Spleen (tissue), 11 donors: Measurements from ENCODE around the gene ATP7A. TPM values are rescaled to one million over a fixed set of nuclear protein-coding genes. Genes with fewer than 3 reads are reported as not detected.

ENCODE experiments used
- DNase-seq: peaks from one replicate; pipeline ENCODE4 v3.0.0-alpha.2; 2020
- H3K27ac ChIP-seq, 8 donors: fragments of 200-600 bp; sonication (generic) in 7 of 8; 1 replicate in 4 of 8; 2 replicates in 4 of 8; pipeline versions ENCODE4 v1.5.0 to v1.8.0; 2016 to 2021; ENCODE audit warnings: inconsistent platforms in 4 of 8, mild to moderate bottlenecking in 4 of 8, moderate library complexity in 1 of 8
- H3K27me3 ChIP-seq, 7 donors: fragments of 200-600 bp; sonication (generic) in 6 of 7; replicated peaks in 1 of 7; 1 replicate in 4 of 7; 2 replicates in 3 of 7; pipeline versions ENCODE4 v1.5.0 to v1.8.0; 2016 to 2021; ENCODE audit warnings: inconsistent platforms in 3 of 7, mild to moderate bottlenecking in 1 of 7
- H3K36me3 ChIP-seq, 6 donors: fragments of 200-600 bp; sonication (generic) in 5 of 6; 1 replicate in 4 of 6; 2 replicates in 2 of 6; pipeline versions ENCODE4 v1.5.0 to v1.8.0; 2016 to 2021; ENCODE audit warnings: inconsistent platforms in 2 of 6
- H3K4me1 ChIP-seq, 6 donors: fragments of 200-600 bp; sonication (generic) in 5 of 6; 1 replicate in 3 of 6; 2 replicates in 3 of 6; pipeline versions ENCODE4 v1.5.0 to v1.8.0; 2016 to 2021; ENCODE audit warnings: inconsistent platforms in 3 of 6
- H3K4me3 ChIP-seq, 8 donors: fragments of 200-600 bp; sonication (generic) in 7 of 8; 1 replicate in 4 of 8; 2 replicates in 4 of 8; pipeline versions ENCODE4 v1.5.0 to v1.8.0; 2016 to 2021; ENCODE audit warnings: inconsistent platforms in 4 of 8, mild to moderate bottlenecking in 4 of 8, moderate library complexity in 2 of 8
- H3K9me3 ChIP-seq, 8 donors: fragments of 200-600 bp; sonication (generic) in 7 of 8; 1 replicate in 4 of 8; 2 replicates in 4 of 8; pipeline versions ENCODE4 v1.5.0 to v1.8.0; 2016 to 2021; ENCODE audit warnings: inconsistent platforms in 4 of 8
- POLR2A ChIP-seq, 3 donors: fragments of 450-650 bp; IDR thresholded peaks; one replicate each; pipeline ENCODE4 v1.5.1; 2017; ENCODE audit warnings: antibody characterized with exemption in 3 of 3, mild to moderate bottlenecking in 1 of 3
- POLR2AphosphoS5 ChIP-seq, 3 donors: sonication (generic); formaldehyde crosslinking; IDR thresholded peaks; one replicate each; pipeline ENCODE4 v1.5.1; 2017; ENCODE audit warnings: antibody characterized with exemption in 3 of 3
- WGBS, 5 donors: extraction: QIAGEN DNeasy Blood & Tissue Kit in 3 of 5; methylation state at CpG; one replicate each; pipeline versions ENCODE4 v1.1.5 to v1.1.7; 2013 to 2018; 5-methylcytosine and 5-hydroxymethylcytosine counted together
- intact Hi-C: fragments of 100-400 bp; cut with DNase I; formaldehyde crosslinking; loops from one replicate; pipeline ENCODE4 v1.15.0; 2023; ENCODE audit warnings: low total_unique reads
- polyA plus RNA-seq, 3 donors: library from polyadenylated mRNA; stranded (reverse); fragments of 200-250 nt; gene quantifications; one replicate each; pipeline ENCODE4 v1.2.1, GENCODE V29; 2013
- total RNA-seq, 7 donors: library from RNA; depleted of rRNA in 3 of 7; stranded (reverse); fragments of >200 nt in 3 of 7; fragmentation: NEBNext Ultra II Directional in 4 of 7; extraction: Animal tissue kit (Norgen Biotek cat#: 25700) in 4 of 7; gene quantifications; one replicate each; pipeline versions ENCODE4 v1.1.0 to v1.2.1, GENCODE V29; 2016 to 2021
- TF ChIP-seq, protein P1 (sequence below), 11 experiments: fragments of 200-600 bp in 7 of 11; fragments of 450-650 bp in 4 of 11; sonication (generic) in 4 of 11; IDR thresholded peaks in 8 of 11; conservative IDR thresholded peaks in 3 of 11; 1 replicate in 7 of 11; 2 replicates in 4 of 11; pipeline versions ENCODE4 v1.4.0 to v1.8.0; 2016 to 2021; ENCODE audit warnings: antibody characterized with exemption in 11 of 11, inconsistent platforms in 4 of 11, mild to moderate bottlenecking in 1 of 11
- donor health status: healthy with polysubstance abuse.
- donor health status: DM: no; HTN: no; CAD: no; lungs with moderate emphysema.
- donor health status: DM: no; HTN: no; CAD: no.
- donor health status: Bipolar disorder and iron deficiency.
- donor health status: healthy.
- donor health status: DM: no; HTN: no; CAD: no.
- donor health status: DM: yes; HTN: yes; CAD: no.

ATP7A gene
- total and polyA plus RNA-seq, 10 donors = 1.4 to 18.8 (median 14.9) TPM

DNA sequence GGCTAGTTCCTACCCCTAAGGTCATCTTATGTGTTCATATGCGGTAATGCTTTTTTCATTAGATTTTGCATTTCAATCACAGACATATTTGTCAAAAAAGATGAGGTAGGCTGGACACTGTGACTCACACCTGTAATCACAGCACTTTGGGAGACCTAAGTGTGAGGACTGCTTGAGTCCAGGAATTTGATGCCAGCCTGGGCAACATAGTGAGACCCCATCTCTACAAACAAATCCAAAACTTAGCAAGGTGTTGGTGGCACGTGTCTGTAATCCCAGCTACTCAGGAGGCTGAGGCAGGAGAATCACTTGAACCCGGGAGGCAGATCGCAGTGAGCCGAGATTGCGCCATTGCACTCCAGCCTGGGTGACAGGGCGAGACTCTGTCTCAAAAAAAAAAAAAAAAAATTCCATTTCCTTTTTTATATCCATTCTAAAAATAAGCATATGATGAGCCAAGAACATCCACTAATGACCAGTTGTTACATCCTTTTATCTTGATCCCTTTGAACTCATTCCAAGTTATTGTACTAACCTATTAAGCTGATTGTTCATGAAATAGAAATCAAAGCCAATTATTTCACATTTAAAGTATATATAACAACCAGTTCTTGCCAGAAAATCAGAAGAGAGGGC, 35.5 kb downstream of the ATP7A start:
- H3K36me3 ChIP-seq = no peaks in the 10 kb centered on the region
- H3K4me3 ChIP-seq = no peak overlapping the region
- WGBS, 5 donors = 71 to 86% (median 78%) methylated on average over 6 to 7 of the region's 7 CpGs
- H3K4me1 ChIP-seq = peaks cover 0 to 20% (median 10%) of the 10 kb centered on the region in 6 donors
- H3K27me3 ChIP-seq = no peaks in the 10 kb centered on the region
- H3K27ac ChIP-seq = no peak overlapping the region
- TF ChIP-seq POLR2A (IDR thresholded peaks at IDR 0.05) (no peak), POLR2AphosphoS5 (IDR thresholded peaks at IDR 0.05) (no peak)
- TF ChIP-seq, protein P1, sequence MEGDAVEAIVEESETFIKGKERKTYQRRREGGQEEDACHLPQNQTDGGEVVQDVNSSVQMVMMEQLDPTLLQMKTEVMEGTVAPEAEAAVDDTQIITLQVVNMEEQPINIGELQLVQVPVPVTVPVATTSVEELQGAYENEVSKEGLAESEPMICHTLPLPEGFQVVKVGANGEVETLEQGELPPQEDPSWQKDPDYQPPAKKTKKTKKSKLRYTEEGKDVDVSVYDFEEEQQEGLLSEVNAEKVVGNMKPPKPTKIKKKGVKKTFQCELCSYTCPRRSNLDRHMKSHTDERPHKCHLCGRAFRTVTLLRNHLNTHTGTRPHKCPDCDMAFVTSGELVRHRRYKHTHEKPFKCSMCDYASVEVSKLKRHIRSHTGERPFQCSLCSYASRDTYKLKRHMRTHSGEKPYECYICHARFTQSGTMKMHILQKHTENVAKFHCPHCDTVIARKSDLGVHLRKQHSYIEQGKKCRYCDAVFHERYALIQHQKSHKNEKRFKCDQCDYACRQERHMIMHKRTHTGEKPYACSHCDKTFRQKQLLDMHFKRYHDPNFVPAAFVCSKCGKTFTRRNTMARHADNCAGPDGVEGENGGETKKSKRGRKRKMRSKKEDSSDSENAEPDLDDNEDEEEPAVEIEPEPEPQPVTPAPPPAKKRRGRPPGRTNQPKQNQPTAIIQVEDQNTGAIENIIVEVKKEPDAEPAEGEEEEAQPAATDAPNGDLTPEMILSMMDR (IDR thresholded peaks at IDR 0.05 in 8 of 11, conservative IDR thresholded peaks at IDR 0.05 in 3 of 11) = no peak
- H3K9me3 ChIP-seq = no peaks in the 10 kb centered on the region
- intact Hi-C loops = no loop called here
- no peak for DNase-seq

DNA sequence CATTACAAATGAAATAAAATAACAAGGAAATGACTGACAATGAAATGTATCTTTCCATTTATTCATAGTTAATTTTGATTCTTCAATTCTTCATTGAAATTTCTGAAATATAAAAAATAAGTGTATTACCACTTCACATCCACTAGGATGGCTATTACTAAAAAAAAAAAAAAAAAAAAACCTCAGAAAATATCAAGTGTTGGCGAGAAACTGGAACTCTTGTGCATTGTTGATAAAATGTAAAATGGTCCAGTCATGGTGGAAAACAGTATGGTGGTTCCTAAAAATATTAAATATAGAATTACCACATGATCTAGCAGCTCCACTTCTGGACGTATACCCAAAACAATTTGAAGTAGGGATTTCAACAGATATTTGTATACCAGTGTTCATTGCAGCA, 36.1 kb downstream of the ATP7A start:
- 80 to 98% (median 89%) methylated on average over 2 of the region's 2 CpGs for WGBS, 5 donors
- Histone ChIP-seq H3K27ac (no peak overlapping the region), H3K4me1 (peaks cover 0 to 20% (median 10%) of the 10 kb centered on the region in 6 donors)

DNA sequence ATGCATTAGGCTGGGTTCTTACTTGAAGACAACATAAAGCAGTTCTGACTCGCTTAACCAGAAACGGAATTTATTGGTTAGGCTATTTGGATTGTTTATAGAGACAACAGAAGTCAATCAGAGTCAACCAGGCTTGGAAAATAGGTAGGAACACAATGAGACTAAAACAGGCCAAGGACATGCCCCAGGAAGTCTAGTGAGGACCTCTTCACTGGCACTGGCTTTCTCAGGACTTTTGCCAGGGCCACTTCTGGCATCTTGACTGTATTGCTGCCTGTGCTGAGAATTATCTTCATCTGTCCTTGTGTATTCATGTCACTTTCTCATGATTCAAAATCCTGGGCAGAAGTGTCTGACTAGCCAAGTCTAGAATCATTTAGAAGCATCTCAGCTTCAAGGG, 39.3 kb downstream of the ATP7A start:
- Histone ChIP-seq H3K27ac (no peak overlapping the region), H3K4me3 (no peak overlapping the region), H3K9me3 (no peaks in the 10 kb centered on the region), H3K36me3 (no peaks in the 10 kb centered on the region), H3K27me3 (no peaks in the 10 kb centered on the region), H3K4me1 (peaks cover 0 to 7% (median 0%) of the 10 kb centered on the region in 6 donors)
- 73 to 100% (median 91%) methylated on average over 2 of the region's 2 CpGs for WGBS, 5 donors
- no peak for DNase-seq
- TF ChIP-seq POLR2AphosphoS5 (IDR thresholded peaks at IDR 0.05) (no peak), POLR2A (IDR thresholded peaks at IDR 0.05) (no peak)
- TF ChIP-seq, protein P1 (IDR thresholded peaks at IDR 0.05 in 8 of 11, conservative IDR thresholded peaks at IDR 0.05 in 3 of 11) = no peak
- intact Hi-C loops = no loop called here

More for the DNA sequence above, 36.1 kb downstream of the ATP7A start:
- no peaks in the 10 kb centered on the region for H3K27me3 ChIP-seq
- no peak overlapping the region for H3K4me3 ChIP-seq
- no peaks in the 10 kb centered on the region for H3K36me3 ChIP-seq
- TF ChIP-seq POLR2AphosphoS5 (IDR thresholded peaks at IDR 0.05) (no peak), POLR2A (IDR thresholded peaks at IDR 0.05) (no peak)
- TF ChIP-seq, protein P1 (IDR thresholded peaks at IDR 0.05 in 8 of 11, conservative IDR thresholded peaks at IDR 0.05 in 3 of 11) = no peak
- H3K9me3 ChIP-seq = no peaks in the 10 kb centered on the region
- intact Hi-C loops = no loop called here
- DNase-seq = no peak

DNA sequence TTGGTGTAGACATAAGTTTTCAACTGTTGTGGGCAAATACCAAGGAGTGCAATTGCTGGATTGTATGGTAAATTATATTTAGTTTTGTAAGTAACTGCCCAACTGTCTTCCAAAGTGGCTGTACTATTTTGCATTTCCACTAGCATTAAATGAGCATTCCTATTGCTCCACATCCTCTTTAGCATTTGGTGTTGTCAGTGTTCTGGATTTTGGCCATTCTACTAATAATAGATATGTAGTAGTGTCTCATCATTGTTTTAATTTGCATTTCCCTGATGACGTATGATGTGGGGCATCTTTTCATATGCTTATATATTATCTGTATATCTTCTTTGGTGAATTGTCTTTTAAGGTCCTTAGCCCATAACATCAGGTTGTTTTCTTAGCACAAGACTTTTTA, 41.7 kb downstream of the ATP7A start:
- WGBS, 5 donors = 69 to 95% (median 80%) methylated on average over 1 of the region's 1 CpG
- H3K4me3 ChIP-seq = no peak overlapping the region
- no peaks in the 10 kb centered on the region for H3K36me3 ChIP-seq
- no peaks in the 10 kb centered on the region for H3K27me3 ChIP-seq
- H3K27ac ChIP-seq = no peak overlapping the region
- intact Hi-C loops = no loop called here
- TF ChIP-seq POLR2A (IDR thresholded peaks at IDR 0.05) (no peak), POLR2AphosphoS5 (IDR thresholded peaks at IDR 0.05) (no peak)
- TF ChIP-seq, protein P1 (IDR thresholded peaks at IDR 0.05 in 8 of 11, conservative IDR thresholded peaks at IDR 0.05 in 3 of 11) = no peak
- no peaks in the 10 kb centered on the region for H3K9me3 ChIP-seq
- peaks cover 0 to 7% (median 0%) of the 10 kb centered on the region in 6 donors for H3K4me1 ChIP-seq
- DNase-seq = no peak
